Stimulated activated CD8-positive, alpha-beta memory T cell treated with anti-CD3 and anti-CD28 coated beads, Interleukin-2, amount 100 ng/mL, for 48 hours (primary cell): ENCODE results near the gene MED1.
"Not testable (repeated sequence)": the region's sequence is repeated elsewhere in the genome, so short reads cannot be mapped to it uniquely, and the experiment has no call there.

ENCODE experiments used
- DNase-seq, 2 donors: peaks; one replicate each; pipeline ENCODE4 v3.0.0-alpha.2; 2020; ENCODE audit warnings: low read depth in 2 of 2

Gene MED1

GRCh38 chr17:39439868-39440267 lies 11.2 kb downstream of the MED1 start:
- DNase-seq: not testable (repeated sequence)

GRCh38 chr17:39429600-39429999 lies 21.5 kb downstream of the MED1 start:
- no peak for DNase-seq

- DNase-seq: no peak
These were observed 34.9 kb downstream of the MED1 start for GRCh38 chr17:39416141-39416540.

GRCh38 chr17:39410279-39410678 lies 40.8 kb downstream of the MED1 start:
- no peak for DNase-seq

GRCh38 chr17:39408360-39408759 lies 42.7 kb downstream of the MED1 start:
- no peak for DNase-seq

GRCh38 chr17:39406951-39407350 lies 44.1 kb downstream of the MED1 start:
- DNase-seq: no peak

GRCh38 chr17:39405436-39405835 lies 45.6 kb downstream of the MED1 start:
- DNase-seq: no peak

DNA sequence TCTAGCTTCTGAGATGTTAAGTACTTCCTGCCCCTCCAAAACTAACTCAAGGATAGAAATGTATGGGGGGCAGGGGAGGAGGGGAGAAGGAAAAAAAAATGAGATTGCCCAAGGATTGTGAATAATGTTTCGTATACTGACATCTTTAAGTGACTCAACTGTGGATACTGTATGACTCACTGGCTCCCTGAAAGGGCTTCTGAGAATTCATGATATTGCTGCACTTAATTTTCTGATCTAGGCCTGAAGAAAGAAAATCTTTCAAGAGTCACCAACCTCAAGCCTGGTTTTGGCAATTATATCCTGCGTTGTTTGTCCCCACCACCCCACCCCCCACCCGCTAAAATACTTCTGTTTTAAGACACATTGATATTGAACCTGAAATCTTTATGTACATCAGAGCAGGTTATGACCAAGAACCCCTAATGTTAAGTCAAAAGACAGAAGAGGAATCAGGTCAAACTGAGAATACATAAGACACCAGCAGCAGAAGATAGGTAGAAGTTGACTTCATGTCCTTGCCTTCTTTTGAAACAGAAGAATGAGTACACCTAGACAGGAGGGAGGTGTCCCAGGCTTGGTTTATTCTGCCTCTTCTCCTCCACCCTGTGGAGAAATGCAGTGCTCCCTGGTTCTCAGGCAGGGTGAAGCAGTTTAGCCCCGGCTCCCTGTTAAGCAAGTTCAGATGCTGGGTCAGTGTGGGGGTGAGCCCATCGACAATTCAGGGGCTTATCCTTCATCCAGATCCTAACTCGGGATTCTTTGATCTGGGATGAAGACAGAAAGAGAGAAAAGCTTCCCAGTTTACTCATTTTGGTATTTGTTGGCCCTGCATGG lies 46.3 kb downstream of the MED1 start:
- no peak for DNase-seq

- DNase-seq: no peak
These were observed 48.0 kb downstream of the MED1 start for GRCh38 chr17:39402890-39403605.

DNA sequence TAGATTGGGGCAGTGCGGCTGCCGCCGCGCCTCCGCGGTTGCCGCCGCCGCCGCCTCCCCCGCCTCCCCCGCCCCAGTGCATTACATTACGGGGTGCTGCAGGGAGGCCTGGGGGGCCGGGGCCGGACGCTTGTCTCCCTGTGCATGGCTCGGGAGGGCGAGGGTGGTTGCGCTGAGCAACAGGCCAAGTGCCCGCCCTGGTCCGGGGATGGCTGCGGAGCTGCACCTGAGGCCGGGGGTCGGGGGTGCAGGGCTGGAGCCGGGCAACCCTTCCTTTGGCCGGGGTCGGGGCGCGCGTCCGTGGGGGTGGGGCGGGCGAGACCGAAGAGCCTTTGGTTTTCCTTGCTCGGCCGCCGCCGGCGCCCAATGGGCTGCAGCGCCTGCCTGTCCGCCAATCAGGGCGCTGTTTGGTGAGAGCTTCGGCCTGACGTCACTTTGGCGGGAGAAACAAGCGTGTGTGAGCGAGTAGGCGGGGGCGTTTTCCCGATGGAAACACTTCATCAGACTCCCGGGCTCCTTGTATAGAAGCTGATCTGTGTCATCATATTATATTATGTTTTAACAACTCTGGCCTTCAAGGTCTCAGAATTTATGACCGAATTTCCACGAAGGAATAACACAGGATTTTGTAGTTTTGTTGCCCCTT lies 48.7 kb downstream of the MED1 start:
- peak; percentile 87 to 88 for DNase-seq

- peak; percentile 85 to 88 for DNase-seq
These were observed 49.4 kb downstream of the MED1 start, which contains the start of gene FBXL20 for GRCh38 chr17:39401412-39402243. Gene FBXL20 (minus strand): TSS chr17:39401626. CDS start chr17:39401402, 224 bp downstream.

GRCh38 chr17:39400547-39401411 lies 50.3 kb downstream of the MED1 start:
- DNase-seq: no peak

GRCh38 chr17:39399791-39400190 lies 51.3 kb downstream of the MED1 start:
- no peak for DNase-seq

- no peak for DNase-seq
These were observed 57.3 kb downstream of the MED1 start for GRCh38 chr17:39393736-39394135.

DNA sequence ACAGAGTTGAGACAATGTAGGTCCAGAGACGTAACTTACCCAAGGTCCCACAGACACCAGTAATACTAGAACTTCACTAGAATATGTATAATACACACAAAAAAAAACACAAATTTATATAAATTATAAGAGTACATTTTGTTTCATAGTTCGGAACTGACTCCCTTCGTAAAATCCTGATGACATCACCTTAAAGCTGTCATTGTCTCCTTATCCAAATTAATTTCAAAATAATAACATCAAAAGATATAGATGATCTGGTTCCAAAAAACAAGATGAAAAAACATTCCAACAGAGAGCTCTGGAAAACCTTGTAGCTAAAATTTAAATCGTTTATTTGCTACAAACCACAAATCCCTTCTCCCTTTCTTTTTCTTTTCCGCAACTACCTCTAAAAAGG lies 59.6 kb downstream of the MED1 start:
- DNase-seq: no peak

DNA sequence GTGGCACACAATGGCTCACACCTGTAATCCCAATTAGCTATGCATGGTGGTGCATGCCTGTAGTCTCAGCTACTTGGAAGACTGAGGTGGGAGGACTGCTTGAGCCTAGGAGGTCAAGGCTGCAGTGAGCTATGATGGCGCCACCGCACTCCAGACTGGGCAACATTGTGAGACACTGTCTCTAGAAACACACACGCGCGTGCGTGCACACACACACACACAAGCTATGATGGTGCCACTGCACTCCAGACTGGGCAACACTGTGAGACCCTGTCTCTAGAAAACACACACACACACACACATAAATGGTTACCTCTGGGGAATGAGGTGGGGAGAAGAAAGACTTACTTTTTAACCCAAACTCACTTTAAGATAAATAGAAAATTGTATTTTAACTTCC lies 66.0 kb downstream of the MED1 start:
- no peak for DNase-seq

- DNase-seq: no peak
These were observed 70.9 kb downstream of the MED1 start for GRCh38 chr17:39380144-39380543.

GRCh38 chr17:39376434-39376833 lies 74.6 kb downstream of the MED1 start:
- no peak for DNase-seq

DNA sequence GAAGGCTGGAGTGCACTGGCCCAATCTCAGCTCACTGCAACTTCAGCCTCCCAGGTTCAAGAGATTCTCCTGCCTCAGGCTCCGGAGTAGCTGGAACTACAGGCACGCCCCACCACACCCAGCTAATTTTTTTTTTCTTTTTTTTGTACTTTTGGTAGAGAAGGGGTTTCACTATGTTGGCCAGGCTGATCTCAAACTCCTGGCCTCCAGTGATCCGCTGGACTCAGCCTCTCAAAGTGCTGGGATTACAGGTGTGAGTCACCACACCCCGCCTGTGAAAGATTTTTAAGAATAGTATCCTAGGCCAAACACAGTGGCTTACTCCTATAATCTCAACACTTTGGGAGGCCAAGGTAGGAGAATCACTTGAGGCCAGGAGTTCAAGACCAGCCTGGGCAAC lies 83.3 kb downstream of the MED1 start:
- not testable (repeated sequence) for DNase-seq

DNA sequence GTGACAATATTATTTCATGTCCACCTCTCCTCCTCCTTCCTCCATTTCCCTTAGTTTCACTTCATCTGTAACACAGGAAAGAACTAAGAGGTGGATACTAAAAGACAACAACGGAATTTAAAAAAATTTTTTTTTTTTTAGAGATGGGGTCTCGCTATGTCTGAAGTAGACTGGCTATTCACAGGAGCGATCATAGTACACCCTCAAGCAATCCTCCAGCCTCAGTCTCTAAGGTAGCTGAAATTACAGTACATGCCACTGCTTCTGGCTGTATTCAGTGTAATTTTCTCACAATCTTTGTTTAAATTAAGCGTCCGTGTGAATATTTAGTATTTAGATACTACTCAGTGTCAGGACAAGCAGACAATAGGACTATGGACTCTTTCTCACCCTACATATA lies 85.2 kb downstream of the MED1 start:
- no peak for DNase-seq

DNA sequence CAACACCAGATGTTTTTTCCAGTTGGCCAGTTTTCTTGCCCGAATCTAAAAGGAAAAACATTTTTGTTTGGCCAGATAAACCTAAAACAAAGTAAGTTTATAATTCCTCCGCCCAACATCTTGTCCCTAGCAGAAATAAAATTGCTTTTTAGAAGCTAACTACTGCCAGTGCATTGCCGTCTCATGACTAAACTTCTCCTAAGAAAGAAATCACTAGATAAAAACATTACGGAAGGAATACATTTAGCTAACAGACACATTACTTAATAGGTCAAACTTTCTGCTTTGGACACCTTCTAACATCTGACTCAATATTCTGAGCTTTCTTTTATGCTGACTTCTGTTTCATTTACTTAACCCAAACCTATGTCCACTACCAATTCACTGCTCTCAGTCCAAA lies 85.8 kb downstream of the MED1 start:
- DNase-seq: no peak
